Omental fat pad (tissue), 4 donors: ENCODE results near the gene KRTAP9-6. TPM values are rescaled to one million over a fixed set of nuclear protein-coding genes. Genes with fewer than 3 reads are reported as not detected.

Source experiments
- ATAC-seq: fragments of 150-250 bp; one replicate; pipeline ENCODE4 v1.9.1; 2016; ENCODE audit warnings: mild to moderate bottlenecking, moderate library complexity; ENCODE audit not compliant: low FRiP score
- DNase-seq: peaks from one replicate; pipeline ENCODE4 v3.0.0-alpha.2; 2019; ENCODE audit warnings: low spot score
- CTCF ChIP-seq, 3 donors: fragments of 450-650 bp; IDR thresholded peaks; one replicate each; pipeline ENCODE4 v1.5.1; 2016 to 2017; ENCODE audit warnings: antibody characterized with exemption in 3 of 3, mild to moderate bottlenecking in 3 of 3, moderate library complexity in 2 of 3
- total RNA-seq, 4 donors: library from RNA; depleted of rRNA; stranded (reverse); fragments of >200 nt; gene quantifications; one replicate each; pipeline ENCODE4 v1.1.0, GENCODE V29; 2016

The KRTAP9-6 gene
- total RNA-seq, 4 donors from 2014 or later: not detected

GRCh38 chr17:41294016-41294415 is 28.8 kb downstream of the KRTAP9-6 start:
- ATAC-seq (no peak), DNase-seq (no peak)
- TF ChIP-seq CTCF (IDR thresholded peaks at IDR 0.05): no peak

- TF ChIP-seq CTCF (IDR thresholded peaks at IDR 0.05): no peak
- DNase-seq (no peak), ATAC-seq (no peak)
Measured at GRCh38 chr17:41296846-41297245, 31.7 kb downstream of the KRTAP9-6 start.

- ATAC-seq (no peak), DNase-seq (no peak)
- no peak for TF ChIP-seq CTCF (IDR thresholded peaks at IDR 0.05)
Measured at GRCh38 chr17:41298458-41299135, 33.4 kb downstream of the KRTAP9-6 start.

- TF ChIP-seq CTCF (IDR thresholded peaks at IDR 0.05): no peak
- DNase-seq (no peak), ATAC-seq (no peak)
Measured at GRCh38 chr17:41301204-41301790, 36.1 kb downstream of the KRTAP9-6 start.

GRCh38 chr17:41301916-41302901 is 37.0 kb downstream of the KRTAP9-6 start, which contains the start of gene KRTAP29-1:
KRTAP29-1 (minus strand) TSS chr17:41302851; CDS start chr17:41302851, 0 bp downstream.
- ATAC-seq (no peak), DNase-seq (no peak)
- TF ChIP-seq CTCF (IDR thresholded peaks at IDR 0.05): no peak

- TF ChIP-seq CTCF (IDR thresholded peaks at IDR 0.05): no peak
- no peak for DNase-seq
- ATAC-seq: no peak
Measured at GRCh38 chr17:41302981-41303380, 37.8 kb downstream of the KRTAP9-6 start.
